HT-29 (cell line): Measurements from ENCODE around the gene ATXN1. TPM values are rescaled to one million over a fixed set of nuclear protein-coding genes. Genes with fewer than 3 reads are reported as not detected.

Experiments used
- DNase-seq: peaks from one replicate; pipeline ENCODE4 v3.0.0-alpha.2; 2015; ENCODE audit warnings: low spot score
- total RNA-seq: library from RNA; depleted of rRNA; stranded (reverse); fragments of >200 nt; shearing (Covaris generic); gene quantifications from 2 replicates; pipeline ENCODE4 v1.2.3, GENCODE V29; 2014

The ATXN1 gene
- total RNA-seq, 1 experiment from 2014 or later: 39.1 TPM

DNA sequence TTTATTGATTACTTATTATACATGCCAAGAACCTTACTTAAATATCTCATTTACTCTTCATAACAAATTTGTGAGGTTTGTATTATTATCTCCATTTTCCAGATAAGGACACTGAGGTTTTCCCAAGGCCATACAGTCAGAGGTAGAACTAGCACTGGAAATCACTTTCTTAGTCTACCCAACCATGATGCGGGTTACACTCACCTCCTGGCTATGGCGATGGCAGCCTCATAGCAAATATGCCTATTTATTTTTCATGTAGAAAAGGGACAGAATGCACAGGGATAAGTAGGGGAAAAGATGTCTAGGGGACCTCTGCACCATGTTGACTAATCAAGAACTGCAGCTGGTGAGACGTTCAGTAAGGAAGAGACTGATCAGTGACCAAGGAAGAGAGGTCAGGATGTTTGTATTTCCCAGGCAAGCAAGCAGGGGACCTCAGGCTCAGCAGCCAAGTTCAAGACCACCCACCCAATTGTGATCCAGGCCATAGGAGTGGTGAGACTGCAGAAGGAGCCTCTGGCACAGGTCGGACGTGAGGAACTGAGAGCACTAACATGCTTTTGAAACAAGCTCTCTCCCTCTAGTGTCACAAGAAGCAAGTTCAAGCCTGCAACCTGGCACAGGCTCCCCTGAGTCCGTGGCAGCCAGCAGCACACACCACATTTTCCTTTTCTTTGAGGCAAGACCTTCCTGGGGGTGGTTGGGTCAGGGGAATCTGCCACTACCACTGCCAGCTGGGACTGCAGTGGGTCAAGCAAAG is 425.0 kb downstream of the ATXN1 start:
- DNase-seq: no peak

DNA sequence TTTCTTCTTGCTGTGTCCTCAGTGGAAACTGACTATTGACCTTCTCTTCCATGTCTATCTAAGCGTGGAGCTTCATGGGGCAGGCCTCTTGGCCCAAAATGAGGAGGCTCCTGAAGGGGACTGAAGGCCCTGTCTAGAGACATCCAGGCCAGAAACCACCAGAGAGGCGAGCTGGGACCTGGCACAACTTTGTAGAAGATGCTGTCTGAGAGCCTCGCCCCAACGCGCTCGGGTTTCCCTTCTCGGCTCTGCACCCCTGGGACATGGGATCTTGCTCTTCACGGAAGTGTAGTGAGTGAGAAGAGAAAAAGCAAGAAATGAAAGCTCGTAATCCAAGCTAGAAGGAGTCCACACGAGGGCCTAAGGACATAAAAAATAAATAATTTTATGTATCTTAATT is 426.1 kb downstream of the ATXN1 start:
- no peak for DNase-seq

DNA sequence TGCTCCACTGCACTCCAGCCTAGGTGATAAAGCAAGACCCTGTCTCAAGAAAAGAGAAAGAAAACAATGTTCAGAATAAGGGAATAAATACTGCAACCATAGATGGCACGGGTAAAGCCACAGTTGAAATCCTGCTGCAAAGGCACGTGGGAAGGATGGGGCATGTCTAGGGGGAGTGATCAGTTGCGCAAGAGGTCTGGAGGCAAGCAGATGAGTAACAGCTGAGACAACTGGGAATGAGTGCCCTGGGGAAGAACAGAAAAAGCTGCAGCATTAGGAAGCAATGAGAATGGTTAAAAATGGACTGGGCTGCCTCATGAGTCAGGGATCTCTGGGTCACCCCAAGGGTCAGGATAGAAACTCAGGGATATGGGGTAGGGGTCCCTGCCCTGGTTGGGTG is 426.6 kb downstream of the ATXN1 start:
- DNase-seq: no peak

DNA sequence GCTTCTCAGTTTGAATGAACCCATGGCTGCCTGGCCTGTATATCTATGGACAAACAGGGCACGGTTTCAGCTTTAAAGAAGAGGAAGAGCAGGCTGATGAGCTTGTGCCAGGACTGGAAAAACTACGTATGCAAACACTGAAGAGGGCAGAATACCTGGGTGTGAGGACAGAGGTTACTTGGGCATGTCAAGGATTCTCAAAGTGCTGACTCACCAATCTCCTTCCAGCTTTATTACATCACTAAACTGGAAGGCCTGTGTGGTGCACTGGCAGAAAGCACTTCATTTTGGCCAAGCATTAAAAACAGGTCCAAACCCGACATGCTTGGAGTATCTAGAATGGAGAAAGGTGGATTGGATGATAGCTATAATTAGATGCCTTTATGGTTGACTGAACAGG is 427.7 kb downstream of the ATXN1 start:
- no peak for DNase-seq

DNA sequence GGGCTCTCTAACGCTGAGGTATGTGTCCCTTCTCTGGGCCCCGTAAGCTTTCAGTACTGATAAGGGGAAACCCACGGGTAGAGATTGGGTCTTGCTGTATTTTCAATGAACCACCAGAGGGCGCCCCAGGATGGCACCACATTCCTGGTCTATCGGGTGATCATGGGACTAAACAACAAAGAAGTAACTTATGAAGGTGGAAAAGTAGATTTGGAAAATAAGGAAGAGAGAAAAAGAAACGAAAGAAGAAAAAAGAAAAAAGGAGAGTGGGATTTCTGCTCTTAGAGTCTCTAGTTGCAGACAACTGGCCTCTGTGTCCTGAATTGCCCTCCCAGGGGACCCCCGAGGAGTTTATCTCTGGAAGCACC is 429.1 kb downstream of the ATXN1 start:
- peak; percentile 86 for DNase-seq

DNA sequence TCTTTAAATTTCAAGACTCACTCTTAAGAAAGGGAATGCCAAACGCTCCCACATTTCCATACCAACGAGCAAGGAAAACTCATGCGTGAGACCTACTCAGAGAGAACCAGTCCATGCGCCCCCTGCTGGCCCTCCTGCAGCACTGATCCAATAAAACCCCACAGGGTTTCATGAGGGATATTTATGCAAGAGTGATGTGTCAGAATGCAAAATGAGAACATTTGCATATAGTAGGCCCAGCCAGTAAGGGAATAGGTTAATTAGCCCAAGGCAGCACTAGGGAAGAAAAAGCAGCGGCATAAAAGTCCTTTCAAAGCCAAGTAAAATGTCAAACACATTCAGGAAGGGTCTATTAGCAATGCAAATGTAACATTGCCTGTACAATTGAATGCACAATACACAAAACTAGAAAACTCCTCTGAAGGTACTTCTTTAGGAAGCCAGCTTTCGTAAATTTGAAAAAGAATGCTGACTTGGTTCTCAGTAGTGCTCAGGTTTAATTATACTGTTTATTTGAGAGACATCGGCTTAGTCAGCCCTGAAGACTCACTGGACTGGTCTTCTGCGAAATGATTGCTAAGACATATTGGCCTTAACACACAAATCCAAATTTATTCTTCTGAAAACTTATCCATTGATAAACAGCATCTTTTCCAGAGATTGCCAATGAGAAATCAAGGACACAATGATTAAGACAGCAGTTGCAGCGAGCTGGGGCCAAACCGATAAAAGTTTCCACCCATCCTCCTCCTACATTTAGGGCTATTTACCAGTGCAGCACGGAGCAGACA is 429.7 kb downstream of the ATXN1 start:
- peak; percentile 75 for DNase-seq

DNA sequence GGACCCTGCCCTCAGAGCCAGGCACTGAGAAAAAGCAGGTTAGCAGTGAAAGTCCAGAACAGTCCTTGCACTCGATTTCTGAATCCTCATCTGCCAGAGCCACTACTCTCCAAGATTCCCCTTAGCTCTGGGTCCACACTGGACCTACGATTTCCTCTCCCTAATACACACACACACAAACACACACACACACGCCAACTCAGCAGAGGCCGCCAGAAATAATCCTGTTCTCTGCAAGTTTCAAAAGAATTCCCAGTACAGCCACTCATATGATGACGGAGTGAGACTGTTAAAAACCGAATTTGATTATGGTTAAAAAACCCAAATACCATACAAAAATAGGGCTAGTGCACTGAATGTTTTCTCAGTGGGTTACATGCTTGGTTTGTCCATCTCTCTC is 432.0 kb downstream of the ATXN1 start:
- DNase-seq: no peak

DNA sequence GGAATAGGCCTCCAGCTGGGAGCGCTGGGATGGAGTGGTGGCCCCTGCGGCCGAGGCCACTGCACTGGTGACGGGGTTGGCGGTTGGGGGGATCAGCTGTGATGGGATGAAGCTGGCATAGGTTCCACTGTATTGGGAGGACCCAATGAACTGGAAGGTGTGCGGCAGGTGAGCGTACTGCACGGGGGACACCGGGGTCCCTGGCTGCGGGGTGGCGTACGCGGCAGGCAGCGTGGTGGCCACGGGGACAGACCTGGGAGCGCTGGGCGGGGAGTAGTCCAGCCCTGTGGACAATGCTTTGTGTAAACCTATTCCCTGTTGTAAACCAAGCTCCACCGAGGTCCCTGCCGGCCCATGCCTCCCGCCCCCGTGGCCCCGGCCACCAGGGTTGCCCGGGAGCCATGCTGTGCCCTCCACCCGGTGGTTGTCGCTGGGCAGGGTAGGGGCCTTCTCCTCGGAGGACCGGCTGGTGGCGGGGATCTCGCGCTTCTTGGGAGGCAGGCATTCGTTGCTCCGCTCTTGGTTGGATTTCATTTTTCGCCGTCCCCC is 433.4 kb downstream of the ATXN1 start:
- DNase-seq: no peak

DNA sequence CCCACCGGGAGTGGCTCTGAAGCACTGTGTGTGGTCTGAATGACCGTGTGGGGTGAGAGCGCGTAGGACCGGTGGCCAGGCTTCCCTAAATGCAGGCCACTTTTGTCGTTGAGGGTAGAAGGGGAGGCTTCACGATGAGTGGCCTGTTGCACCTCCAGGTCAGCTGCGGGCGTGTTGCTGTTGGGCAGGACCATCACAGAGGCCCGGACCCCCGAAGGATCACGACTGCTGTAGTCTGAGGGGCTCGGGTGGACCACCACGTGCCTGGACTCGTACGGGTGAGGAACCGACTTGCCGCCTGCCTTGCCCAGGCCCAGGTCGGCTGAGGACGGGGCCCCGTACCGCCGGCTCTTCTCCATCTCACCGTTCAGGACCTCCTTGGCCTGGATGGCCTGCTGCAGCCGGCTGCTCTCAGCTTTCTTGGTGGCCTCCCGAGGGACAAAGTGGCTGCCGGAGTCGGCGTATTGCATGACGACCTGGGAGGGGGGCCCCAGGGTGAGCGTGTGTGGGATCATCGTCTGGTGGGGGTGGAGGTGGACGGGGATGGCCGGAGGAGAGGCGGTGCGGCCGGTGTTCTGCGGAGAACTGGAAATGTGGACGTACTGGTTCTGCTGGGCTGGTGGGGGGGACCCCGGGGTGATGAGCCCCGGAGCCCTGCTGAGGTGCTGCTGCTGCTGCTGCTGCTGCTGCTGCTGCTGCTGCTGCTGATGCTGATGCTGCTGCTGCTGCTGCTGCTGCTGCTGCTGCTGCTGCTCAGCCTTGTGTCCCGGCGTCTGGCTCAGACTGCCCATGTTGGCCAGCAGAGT is 434.1 kb downstream of the ATXN1 start:
- no peak for DNase-seq

DNA sequence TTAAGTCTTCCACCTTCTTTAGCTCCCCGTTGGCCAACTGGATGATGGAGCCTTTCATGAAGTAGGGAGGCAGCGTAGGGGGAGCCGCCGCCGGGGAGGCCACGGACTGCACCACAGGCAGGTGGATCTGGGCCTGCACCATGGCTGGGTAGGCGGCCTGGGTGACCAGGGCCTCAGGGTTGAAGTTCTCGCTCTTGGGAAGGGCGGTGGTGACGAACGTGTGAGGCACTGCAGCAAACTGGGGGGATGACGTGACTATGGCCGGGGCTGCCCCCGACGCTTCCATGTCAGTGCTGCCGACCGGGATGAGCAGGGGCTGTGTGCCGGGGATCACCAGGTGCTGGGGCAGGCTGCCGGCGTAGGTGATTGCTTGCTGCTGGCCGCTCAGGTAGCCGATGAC is 434.7 kb downstream of the ATXN1 start:
- DNase-seq: no peak

DNA sequence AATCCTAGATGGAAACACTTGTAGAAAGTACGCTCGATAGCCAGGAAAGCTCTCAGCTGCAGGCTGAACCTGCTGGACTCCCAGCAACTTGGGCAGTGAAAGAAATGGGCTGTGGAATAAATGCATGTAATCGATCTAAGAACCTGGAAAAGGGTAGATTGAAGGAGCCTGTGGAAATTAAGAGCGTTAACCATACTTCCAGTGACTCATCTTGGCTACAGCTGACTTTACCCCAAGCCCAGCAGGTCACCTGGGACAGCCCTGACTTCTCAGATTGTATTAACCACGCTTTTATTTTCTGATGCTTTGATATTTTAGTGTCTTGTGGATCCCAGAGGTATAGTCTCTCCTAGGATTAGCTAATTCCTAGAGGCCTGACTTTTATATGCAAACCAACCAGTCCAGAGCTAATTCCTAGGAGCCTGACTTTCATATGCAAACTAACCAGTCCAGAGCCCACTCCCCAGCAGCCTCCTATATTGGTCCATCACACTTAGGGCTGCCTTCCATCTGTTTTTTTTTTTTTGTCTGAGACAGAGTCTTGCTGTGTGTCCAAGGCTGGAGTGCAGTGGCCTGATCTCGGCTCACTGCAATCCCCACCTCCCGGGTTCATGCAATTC is 436.5 kb downstream of the ATXN1 start:
- DNase-seq: no peak

DNA sequence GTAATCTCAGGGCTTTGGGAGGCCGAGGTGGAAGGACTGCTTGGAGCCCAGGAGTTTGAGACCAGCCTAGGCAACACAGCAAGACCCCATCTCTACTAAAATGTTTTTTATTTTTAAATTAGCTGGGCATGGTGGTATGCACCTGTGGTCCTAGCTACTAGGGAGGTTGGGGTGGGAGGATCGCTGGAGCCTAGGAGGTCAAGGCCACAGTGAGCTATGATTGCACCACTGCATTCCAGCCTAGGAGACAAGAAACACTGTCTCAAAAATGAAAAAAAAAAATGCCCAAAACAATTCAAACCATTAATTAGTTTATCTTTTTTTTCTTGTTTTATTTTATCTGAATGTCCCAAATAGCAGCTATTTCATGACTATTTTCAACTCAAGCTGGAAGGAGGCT is 437.1 kb downstream of the ATXN1 start:
- DNase-seq: no peak

DNA sequence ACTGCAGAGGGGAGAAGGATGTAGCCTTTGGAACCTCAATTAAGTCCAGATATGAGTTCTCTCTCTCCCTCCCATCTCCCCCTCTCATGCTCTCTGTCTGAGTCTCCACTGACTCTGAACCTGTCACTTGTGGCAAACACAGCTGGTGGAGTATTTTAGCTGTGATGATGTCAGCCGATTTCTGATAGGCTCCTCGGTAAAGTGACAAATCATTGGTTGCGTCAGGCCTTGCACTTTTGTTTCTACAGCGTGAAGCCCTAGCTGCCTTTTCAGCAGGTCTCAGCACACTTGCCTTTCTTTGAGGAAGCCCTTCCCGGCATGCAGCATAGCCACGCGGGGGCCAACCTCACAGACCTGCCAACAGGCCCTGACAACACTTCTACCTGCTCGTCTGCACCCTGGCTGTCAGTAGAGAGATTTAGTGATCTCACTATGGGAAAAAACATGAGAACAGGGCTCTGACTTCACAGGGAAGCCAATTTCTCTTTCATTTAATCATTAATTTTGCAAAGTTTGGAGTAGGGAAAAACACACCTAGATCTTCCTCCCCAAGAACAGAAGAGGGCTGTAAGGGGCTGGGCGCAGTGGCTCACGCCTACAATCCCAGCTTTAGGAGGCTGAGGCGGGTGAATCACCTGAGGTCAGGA is 438.5 kb downstream of the ATXN1 start:
- DNase-seq: no peak

DNA sequence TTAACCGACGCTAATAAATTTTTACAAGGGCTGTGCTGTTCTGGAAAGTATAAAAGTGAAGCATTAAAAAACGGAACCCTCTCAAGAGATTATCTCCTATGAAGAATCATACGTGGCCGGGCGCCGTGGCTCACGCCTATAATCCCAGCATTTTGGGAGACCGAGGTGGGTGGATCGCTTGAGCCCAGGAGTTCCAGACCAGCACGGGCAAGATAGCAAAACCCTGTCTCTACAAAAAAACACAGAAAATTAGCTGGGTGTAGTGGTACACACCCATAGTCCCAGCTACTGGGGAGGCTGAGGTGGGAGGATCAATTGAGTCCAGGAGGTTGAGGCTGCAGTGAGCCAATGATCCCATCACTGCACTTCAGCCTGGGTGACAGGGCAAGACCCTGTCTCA is 439.4 kb downstream of the ATXN1 start:
- no peak for DNase-seq

DNA sequence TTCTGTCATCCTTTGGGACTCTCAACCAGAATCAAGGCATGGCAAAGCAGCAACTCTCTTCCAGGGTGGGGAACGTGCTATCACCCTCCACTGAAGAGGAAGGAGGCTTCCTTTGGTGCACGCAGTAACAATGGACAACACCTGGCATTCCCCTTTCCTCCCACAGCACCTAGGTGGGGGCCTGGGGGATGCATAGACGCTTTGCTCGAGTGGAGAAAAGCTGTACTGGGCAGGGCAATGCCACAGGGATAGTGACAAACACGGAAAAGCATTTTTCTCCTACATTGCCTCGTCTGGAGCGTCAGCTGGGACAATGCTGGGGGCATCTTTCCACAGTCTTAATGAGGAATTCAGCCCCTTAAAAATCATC is 439.9 kb downstream of the ATXN1 start:
- no peak for DNase-seq

DNA sequence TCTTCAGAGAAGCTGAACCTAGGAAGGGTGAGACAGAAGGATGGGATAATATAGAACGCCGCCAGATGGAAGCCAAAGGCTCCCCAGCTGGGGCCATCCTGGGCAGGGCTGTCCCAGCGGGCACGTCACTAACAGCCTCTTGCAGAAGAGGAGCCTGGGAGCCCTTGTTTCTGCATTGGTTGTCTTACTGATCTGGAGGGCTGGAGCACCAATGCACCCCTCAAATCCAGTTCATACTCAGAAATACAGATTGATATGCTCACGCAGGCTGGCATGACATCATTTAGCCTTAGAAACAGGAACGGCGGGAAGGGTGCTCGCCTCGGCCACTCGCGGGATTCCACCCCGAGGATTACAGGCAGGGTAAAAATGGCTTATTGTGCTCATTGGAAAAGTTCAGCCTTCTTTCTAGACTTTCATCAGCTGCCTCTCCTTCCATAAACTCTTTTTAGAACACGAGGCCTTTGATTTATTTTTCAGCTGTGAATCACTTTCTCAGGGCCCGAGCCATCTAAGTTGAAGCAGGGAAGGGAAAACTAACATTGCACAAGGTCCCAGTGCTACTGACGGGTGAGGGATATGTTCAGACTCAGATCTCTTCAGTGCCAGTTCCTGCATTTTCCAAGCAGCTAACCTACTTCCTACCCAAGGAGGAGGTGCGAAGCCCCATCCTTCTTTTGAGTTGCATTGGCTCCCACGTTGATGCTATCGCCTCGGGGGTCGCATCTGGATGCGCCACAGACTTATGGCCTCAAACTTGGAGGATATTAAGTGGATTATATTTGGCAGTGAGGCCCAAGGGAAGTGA is 440.5 kb downstream of the ATXN1 start:
- no peak for DNase-seq

DNA sequence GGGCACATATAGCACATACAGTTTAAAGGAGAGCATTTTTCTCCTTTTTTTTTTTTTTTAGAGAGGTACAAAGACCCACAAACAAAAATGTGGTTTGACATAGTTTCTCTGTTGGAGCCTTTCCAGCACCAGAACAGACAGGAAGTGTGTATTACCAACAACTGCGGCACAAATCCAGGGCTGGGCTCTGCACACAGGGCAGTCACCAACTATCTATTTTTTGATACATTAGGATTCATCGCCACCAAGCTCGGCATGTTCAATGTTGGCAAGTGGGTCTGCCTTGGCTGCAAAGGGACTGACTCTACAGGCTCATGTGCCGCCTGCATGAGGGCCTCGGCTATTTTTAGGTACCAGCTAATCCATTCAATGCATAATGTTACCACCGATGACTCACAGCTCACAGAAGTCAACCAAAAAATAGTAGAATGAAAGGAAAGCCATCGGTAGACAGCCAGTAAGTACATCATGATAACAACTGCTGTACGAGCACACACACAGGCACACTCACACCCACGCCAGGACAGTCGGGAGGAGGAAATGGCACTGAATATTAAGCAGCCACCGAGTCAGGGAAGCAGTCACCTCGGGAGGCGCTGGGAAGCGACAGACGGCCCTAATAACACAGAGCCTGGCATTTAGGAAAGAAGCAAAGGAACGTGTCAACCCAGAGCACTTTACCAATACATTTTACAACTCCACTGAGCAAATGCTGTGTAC is 441.3 kb downstream of the ATXN1 start:
- DNase-seq: no peak

DNA sequence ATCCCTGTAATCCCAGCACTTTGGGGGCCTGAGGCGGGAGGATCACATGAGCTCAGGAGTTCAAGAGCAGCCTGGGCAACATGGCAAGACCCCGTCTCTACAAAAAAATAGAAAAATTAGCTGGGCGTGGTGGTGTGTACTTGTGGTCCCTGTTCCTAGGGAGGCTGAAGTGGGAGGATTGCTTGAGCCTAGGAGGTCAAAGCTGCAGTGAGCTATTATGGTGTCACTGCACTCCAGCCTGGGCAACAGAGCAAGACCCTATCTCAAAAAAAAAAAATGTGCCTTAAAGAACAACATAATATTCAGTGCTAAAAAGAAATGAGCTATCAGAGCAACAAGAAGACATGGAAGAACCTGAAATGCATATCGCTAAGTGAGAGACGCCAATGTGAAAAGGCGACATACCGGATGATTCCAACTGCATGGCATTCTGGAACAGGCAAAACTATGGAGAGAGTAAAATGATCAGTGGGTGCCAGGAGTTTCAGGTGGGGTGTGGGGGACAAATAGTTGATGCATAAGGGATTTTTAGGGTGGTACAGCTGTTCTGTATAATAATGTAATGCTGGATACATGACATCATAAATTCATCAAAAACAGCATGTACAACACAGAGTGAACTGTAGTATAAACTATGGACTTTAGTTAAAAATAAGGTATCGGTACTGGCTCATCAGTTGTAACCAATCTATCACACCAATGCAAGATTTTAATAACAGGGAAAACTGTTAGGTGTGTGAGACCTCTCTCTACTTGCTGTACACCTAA is 442.1 kb downstream of the ATXN1 start:
- DNase-seq: no peak

DNA sequence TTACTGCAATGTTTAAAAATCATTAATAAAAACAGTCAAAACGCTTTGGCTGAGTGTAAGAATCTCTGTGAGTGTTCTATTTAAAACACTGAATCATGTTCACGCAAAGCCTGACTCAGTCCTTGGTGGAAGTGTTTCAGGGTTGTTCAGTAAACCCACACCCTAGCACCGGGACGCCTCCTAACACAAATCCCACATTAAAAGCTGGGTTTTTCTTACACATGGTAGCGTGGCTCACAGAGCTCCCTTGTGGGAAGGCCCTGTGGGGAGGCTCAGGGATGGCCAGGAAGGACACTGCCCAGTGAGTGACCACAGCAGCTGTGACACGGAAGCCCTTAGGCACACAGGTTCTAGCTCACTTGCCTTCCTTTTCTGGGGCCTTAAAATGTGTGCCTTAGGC is 442.7 kb downstream of the ATXN1 start:
- no peak for DNase-seq
